ENCODE measurements around the gene MYO1D. TPM values are rescaled to one million over a fixed set of nuclear protein-coding genes. Genes with fewer than 3 reads are reported as not detected.

The MYO1D gene
- total RNA-seq, 2 experiments from 2014 or later: 0.09 to 0.89 TPM

DNA sequence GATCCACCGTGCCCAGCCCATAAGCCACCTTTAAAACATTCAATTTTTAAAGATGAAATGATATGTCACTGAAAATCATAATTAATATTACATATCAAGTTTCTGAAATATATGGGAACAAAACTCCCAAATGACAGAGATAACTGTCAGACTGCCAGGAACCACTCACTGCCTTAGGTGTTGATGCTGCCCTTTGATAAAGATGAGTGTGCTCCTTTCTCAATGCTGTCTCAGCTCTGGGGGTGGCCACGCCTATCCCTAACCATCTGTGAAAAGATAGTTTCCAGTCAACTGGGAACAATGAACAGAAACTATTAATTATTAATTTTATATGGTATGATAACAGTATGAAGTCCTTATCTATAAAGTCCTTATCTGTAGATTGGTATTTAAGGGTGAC, 177.7 kb downstream of the MYO1D start:
- no TSS peak for BruUV-seq (replicated peaks)
- intact Hi-C loops (cut with micrococcal nuclease; ENCODE audit: unreplicated experiment): no loop called here
- no peak for DNase-seq (ENCODE audit: low spot score)

DNA sequence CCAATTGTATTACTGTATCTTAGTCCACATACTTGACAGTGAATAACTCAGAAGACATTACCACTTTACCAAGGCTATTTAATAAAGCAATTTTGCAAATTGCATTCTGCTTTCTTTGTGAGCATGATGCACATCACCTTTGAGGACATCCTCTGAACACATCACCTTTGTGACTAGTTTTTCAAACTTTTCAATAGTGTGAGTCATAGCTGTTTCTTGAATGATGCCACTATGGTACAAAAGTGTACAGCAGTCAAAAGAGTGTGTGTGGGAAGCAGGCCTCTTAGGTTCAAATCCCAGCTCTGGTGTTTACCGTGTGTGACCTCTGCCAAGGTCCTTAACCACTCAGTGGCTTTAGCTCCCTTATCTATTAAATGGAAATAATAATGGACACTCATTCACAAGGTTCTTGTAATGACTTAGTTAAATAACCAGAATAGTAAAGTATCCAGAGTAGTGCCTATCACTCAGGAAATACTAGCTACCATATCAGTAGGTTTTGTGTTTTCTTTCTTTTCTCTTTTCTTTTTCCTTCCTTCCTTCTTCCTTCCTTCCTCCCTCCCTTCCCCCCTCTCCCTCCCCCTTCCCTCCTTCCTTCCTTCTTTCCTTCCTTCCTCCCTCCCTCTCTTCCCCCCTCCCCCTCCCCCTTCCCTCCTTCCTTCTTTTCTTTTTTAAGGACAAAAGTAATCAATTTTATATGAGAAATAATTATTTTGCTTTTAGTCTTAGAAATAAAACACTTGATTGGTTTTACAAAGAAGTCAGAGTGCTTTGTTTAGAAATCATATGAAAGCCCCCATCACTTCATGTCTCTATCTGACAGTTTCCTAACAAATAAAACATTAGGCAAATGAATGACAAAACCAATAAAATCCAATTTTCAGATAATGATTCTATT, 178.9 kb downstream of the MYO1D start:
- no peak overlapping the region for H3K27ac ChIP-seq (ENCODE audit: low read depth, low read length, poor library complexity, severe bottlenecking)
- intact Hi-C loops (cut with micrococcal nuclease; ENCODE audit: unreplicated experiment): no loop called here
- no peak for DNase-seq (ENCODE audit: low spot score)
- TF ChIP-seq, protein P1, sequence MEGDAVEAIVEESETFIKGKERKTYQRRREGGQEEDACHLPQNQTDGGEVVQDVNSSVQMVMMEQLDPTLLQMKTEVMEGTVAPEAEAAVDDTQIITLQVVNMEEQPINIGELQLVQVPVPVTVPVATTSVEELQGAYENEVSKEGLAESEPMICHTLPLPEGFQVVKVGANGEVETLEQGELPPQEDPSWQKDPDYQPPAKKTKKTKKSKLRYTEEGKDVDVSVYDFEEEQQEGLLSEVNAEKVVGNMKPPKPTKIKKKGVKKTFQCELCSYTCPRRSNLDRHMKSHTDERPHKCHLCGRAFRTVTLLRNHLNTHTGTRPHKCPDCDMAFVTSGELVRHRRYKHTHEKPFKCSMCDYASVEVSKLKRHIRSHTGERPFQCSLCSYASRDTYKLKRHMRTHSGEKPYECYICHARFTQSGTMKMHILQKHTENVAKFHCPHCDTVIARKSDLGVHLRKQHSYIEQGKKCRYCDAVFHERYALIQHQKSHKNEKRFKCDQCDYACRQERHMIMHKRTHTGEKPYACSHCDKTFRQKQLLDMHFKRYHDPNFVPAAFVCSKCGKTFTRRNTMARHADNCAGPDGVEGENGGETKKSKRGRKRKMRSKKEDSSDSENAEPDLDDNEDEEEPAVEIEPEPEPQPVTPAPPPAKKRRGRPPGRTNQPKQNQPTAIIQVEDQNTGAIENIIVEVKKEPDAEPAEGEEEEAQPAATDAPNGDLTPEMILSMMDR (conservative IDR thresholded peaks at IDR 0.05; ENCODE audit: low read length): no peak
- no peak for TF ChIP-seq EZH2phosphoT487 (IDR thresholded peaks at IDR 0.05; ENCODE audit: borderline replicate concordance, low read depth, low read length)
- no peak overlapping the region for H2AFZ ChIP-seq (ENCODE audit: low read length)
- ChIA-PET CTCF (ENCODE audit: unreplicated experiment) (no interaction called here), POLR2A (interaction anchor here (0.5 kb wide), 1 partner anchor 51 kb away, joined by 6 read pairs; no protein-coding TSS in a partner anchor)
- no peak overlapping the region for H3K4me2 ChIP-seq (ENCODE audit: low read length)
- H3K9me2 ChIP-seq (ENCODE audit: insufficient read depth, low read length): no peaks in the 10 kb centered on the region
- BruUV-seq (replicated peaks): no TSS peak
- H4K20me1 ChIP-seq (ENCODE audit: insufficient read depth, low read length): no peaks in the 10 kb centered on the region
- no peaks in the 10 kb centered on the region for H3K9me3 ChIP-seq (ENCODE audit: low read length)
- no peaks in the 10 kb centered on the region for H3K36me3 ChIP-seq (ENCODE audit: insufficient read depth, low read length)
- H3K4me3 ChIP-seq (ENCODE audit: low read depth, low read length, poor library complexity, severe bottlenecking): no peak overlapping the region
- no peaks in the 10 kb centered on the region for H3K79me2 ChIP-seq (ENCODE audit: insufficient read depth, low read depth, low read length)
- no peaks in the 10 kb centered on the region for H3K4me1 ChIP-seq (ENCODE audit: insufficient read depth, low read length, poor library complexity, severe bottlenecking)

More for the DNA sequence above, 177.7 kb downstream of the MYO1D start:
- Histone ChIP-seq H3K4me2 (ENCODE audit: low read length) (no peak overlapping the region), H3K4me1 (ENCODE audit: insufficient read depth, low read length, poor library complexity, severe bottlenecking) (no peaks in the 10 kb centered on the region), H4K20me1 (ENCODE audit: insufficient read depth, low read length) (no peaks in the 10 kb centered on the region), H3K9me2 (ENCODE audit: insufficient read depth, low read length) (no peaks in the 10 kb centered on the region), H2AFZ (ENCODE audit: low read length) (no peak overlapping the region), H3K27ac (ENCODE audit: low read depth, low read length, poor library complexity, severe bottlenecking) (no peak overlapping the region), H3K4me3 (ENCODE audit: low read depth, low read length, poor library complexity, severe bottlenecking) (no peak overlapping the region), H3K36me3 (ENCODE audit: insufficient read depth, low read length) (no peaks in the 10 kb centered on the region), H3K79me2 (ENCODE audit: insufficient read depth, low read depth, low read length) (no peaks in the 10 kb centered on the region), H3K9me3 (ENCODE audit: low read length) (no peaks in the 10 kb centered on the region)
- ChIA-PET POLR2A (no interaction called here), CTCF (ENCODE audit: unreplicated experiment) (no interaction called here)
- TF ChIP-seq, protein P1 (conservative IDR thresholded peaks at IDR 0.05; ENCODE audit: low read length): no peak
- no peak for TF ChIP-seq EZH2phosphoT487 (IDR thresholded peaks at IDR 0.05; ENCODE audit: borderline replicate concordance, low read depth, low read length)

DNA sequence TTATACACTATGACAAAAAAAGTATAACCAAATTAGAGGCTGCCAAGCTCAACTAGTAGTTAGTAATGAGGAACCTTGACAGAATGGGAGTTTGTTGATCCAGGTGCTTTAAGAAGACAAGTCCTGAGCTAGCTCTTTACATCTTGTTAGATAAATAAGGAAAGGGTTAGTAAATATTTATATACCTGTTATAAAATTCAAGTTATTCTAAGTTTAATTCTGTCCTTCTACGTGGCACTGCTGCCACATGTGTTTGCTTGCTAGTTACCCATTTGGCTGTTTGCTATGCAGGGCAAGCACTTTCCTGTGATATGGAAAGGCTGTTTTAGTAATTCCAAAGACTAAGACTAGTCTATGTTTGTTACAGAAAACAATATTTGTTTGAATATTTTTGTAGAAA, 180.5 kb downstream of the MYO1D start:
- H3K27ac ChIP-seq (ENCODE audit: low read depth, low read length, poor library complexity, severe bottlenecking): no peak overlapping the region
- ChIA-PET POLR2A (no interaction called here), CTCF (ENCODE audit: unreplicated experiment) (no interaction called here)
- no peak overlapping the region for H3K4me2 ChIP-seq (ENCODE audit: low read length)
- H3K36me3 ChIP-seq (ENCODE audit: insufficient read depth, low read length): no peaks in the 10 kb centered on the region
- H2AFZ ChIP-seq (ENCODE audit: low read length): no peak overlapping the region
- no peak overlapping the region for H3K4me3 ChIP-seq (ENCODE audit: low read depth, low read length, poor library complexity, severe bottlenecking)
- no peaks in the 10 kb centered on the region for H4K20me1 ChIP-seq (ENCODE audit: insufficient read depth, low read length)
- no peak for TF ChIP-seq EZH2phosphoT487 (IDR thresholded peaks at IDR 0.05; ENCODE audit: borderline replicate concordance, low read depth, low read length)
- TF ChIP-seq, protein P1 (conservative IDR thresholded peaks at IDR 0.05; ENCODE audit: low read length): no peak
- no peaks in the 10 kb centered on the region for H3K79me2 ChIP-seq (ENCODE audit: insufficient read depth, low read depth, low read length)
- H3K9me2 ChIP-seq (ENCODE audit: insufficient read depth, low read length): no peaks in the 10 kb centered on the region
- H3K4me1 ChIP-seq (ENCODE audit: insufficient read depth, low read length, poor library complexity, severe bottlenecking): no peaks in the 10 kb centered on the region
- intact Hi-C loops (cut with micrococcal nuclease; ENCODE audit: unreplicated experiment): no loop called here
- BruUV-seq (replicated peaks): no TSS peak
- DNase-seq (ENCODE audit: low spot score): no peak
- no peaks in the 10 kb centered on the region for H3K9me3 ChIP-seq (ENCODE audit: low read length)
